Heart left ventricle (tissue), 16 donors: Measurements from ENCODE around the gene PTK7. TPM values are rescaled to one million over a fixed set of nuclear protein-coding genes. Genes with fewer than 3 reads are reported as not detected.

Experiments used
- ATAC-seq, 4 donors: fragments of 200-7000 bp; cut with Tn5 transposase; one replicate each; pipeline ENCODE4 v1.9.1; 2020 to 2022; ENCODE audit warnings: moderate library complexity in 4 of 4, mild to moderate bottlenecking in 3 of 4, moderate number of reproducible peaks in 1 of 4
- DNase-seq, 5 donors: peaks; one replicate each; pipeline ENCODE4 v3.0.0-alpha.2; 2020
- H3K27ac ChIP-seq, 12 donors: fragments of 200-600 bp; sonication (generic) in 4 of 12; one replicate each; pipeline versions ENCODE4 v1.5.0 to v1.8.0; 2016 to 2022; ENCODE audit warnings: mild to moderate bottlenecking in 2 of 12
- H3K27me3 ChIP-seq, 9 donors: fragments of 200-600 bp; sonication (generic) in 2 of 9; one replicate each; pipeline versions ENCODE4 v1.5.1 to v1.8.0; 2016 to 2022; ENCODE audit warnings: mild to moderate bottlenecking in 3 of 9
- H3K36me3 ChIP-seq, 9 donors: fragments of 200-600 bp; sonication (generic) in 2 of 9; one replicate each; pipeline versions ENCODE4 v1.5.0 to v1.8.0; 2018 to 2022; ENCODE audit warnings: mild to moderate bottlenecking in 2 of 9
- H3K4me1 ChIP-seq, 12 donors: fragments of 200-600 bp; sonication (generic) in 4 of 12; one replicate each; pipeline versions ENCODE4 v1.5.0 to v1.8.0; 2016 to 2022; ENCODE audit warnings: mild to moderate bottlenecking in 3 of 12
- H3K4me3 ChIP-seq, 12 donors: fragments of 200-600 bp; sonication (generic) in 4 of 12; one replicate each; pipeline versions ENCODE4 v1.5.0 to v1.8.0; 2017 to 2022; ENCODE audit warnings: mild to moderate bottlenecking in 9 of 12, moderate library complexity in 4 of 12
- H3K9me3 ChIP-seq, 12 donors: fragments of 200-600 bp; sonication (generic) in 4 of 12; one replicate each; pipeline versions ENCODE4 v1.5.0 to v1.8.0; 2016 to 2022; ENCODE audit warnings: mild to moderate bottlenecking in 1 of 12
- POLR2A ChIP-seq, 2 donors: fragments of 450-650 bp; IDR thresholded peaks; one replicate each; pipeline ENCODE4 v1.6.1; 2017; ENCODE audit warnings: antibody characterized with exemption in 2 of 2, mild to moderate bottlenecking in 2 of 2, moderate library complexity in 2 of 2
- WGBS, 4 donors: extraction: QIAGEN DNeasy Blood & Tissue Kit in 2 of 4; methylation state at CpG; one replicate each; pipeline versions ENCODE4 v1.1.5 to v1.1.7; 2013 to 2018; 5-methylcytosine and 5-hydroxymethylcytosine counted together
- intact Hi-C, 10 donors: fragments of 100-400 bp; cut with DNase I; formaldehyde crosslinking; loops; one replicate each; pipeline versions ENCODE4 v1.11.1 to v1.14.2; 2022
- polyA plus RNA-seq, 2 donors: library from polyadenylated mRNA; stranded (reverse); fragments of 200-250 nt; gene quantifications; one replicate each; pipeline ENCODE4 v1.2.3, GENCODE V29; 2013
- total RNA-seq, 9 donors: library from RNA; depleted of rRNA in 2 of 9; stranded (reverse); fragments of >200 nt in 2 of 9; fragmentation: NEBNext Ultra II Directional in 3 of 9; extraction: Animal tissue kit (Norgen Biotek cat#: 25700) in 3 of 9; gene quantifications; one replicate each; pipeline versions ENCODE4 v1.1.0 to v1.2.4, GENCODE V29; 2016 to 2023
- TF ChIP-seq, protein P1 (sequence below), 12 donors: fragments of 200-600 bp; sonication (generic) in 4 of 12; IDR thresholded peaks; one replicate each; pipeline versions ENCODE4 v1.5.0 to v1.8.0; 2018 to 2022; ENCODE audit warnings: antibody characterized with exemption in 12 of 12, mild to moderate bottlenecking in 5 of 12
- donor health status: ischemic (EF 13 %, LVEDD 7.1; RV severe dilation, severe dysfunction).
- donor health status: healthy with polysubstance abuse.
- donor health status: DM: no; HTN: yes; CAD: no.
- donor health status: DM: no; HTN: no; CAD: no.
- donor health status: ischemic (EF 25% LVEDD 6.9; RV normal size, moderate dysfunction).
- donor health status: ischemic (EF 25% LVEDD 5.7; RV mildly dilated, moderate dysfunction).
- donor health status: healthy.
- donor health status: DM: yes; HTN: yes; CAD: no.
- donor health status: ischemic (EF 35%, LVEDD 5.7; RV mildly dilated, moderate dysfunction).
- donor health status: nonischemic (EF 11% LVEDD 7.7; RV severe dilation, severe dysfunction).
- donor health status: DM: yes; HTN: yes; CAD: no.
- donor health status: PGD.
- donor health status: ischemic (EF 29% LVEDD 5.4; RV normal size, mild dysfunction).
- donor health status: nonischemic (EF 23%, LVEDD 6.1; RV moderate dilation, normal function).

PTK7 gene
- total and polyA plus RNA-seq, 11 donors: 1.4 to 10.4 (median 1.9) TPM

DNA sequence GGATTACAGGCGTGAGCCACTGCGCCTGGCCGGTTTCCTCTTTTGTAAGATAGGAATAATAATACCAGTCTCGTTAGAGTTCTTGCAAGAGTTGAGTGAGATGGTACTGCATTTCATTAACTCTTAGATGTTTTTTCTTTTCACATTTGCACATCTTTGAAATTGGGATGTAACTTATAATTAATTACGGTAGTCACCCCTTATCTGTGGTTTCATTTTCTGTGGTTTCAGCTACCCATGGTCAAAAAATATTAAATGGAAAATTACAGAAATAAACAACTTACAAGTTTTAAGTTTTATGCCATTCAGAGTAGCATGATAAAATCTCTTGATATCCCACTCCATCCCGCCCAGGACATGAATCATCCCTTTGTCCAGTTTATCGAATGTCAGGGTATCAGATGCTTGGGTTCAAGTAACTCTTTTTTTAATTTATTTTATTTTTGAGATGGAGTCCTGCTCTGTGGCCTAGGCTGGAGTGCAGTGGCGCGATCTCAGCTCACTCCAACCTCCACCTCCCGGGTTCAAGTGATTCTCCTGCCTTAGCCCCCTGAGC is 15.4 kb downstream of the PTK7 start:
- Histone ChIP-seq H3K27me3 (no peaks in the 10 kb centered on the region), H3K36me3 (no peaks in the 10 kb centered on the region), H3K4me1 (peaks cover 0 to 10% (median 0%) of the 10 kb centered on the region in 12 donors), H3K27ac (no peak overlapping the region), H3K4me3 (no peak overlapping the region), H3K9me3 (no peaks in the 10 kb centered on the region)
- intact Hi-C loops: no loop called here
- ATAC-seq (no peak), DNase-seq (no peak)
- TF ChIP-seq, protein P1, sequence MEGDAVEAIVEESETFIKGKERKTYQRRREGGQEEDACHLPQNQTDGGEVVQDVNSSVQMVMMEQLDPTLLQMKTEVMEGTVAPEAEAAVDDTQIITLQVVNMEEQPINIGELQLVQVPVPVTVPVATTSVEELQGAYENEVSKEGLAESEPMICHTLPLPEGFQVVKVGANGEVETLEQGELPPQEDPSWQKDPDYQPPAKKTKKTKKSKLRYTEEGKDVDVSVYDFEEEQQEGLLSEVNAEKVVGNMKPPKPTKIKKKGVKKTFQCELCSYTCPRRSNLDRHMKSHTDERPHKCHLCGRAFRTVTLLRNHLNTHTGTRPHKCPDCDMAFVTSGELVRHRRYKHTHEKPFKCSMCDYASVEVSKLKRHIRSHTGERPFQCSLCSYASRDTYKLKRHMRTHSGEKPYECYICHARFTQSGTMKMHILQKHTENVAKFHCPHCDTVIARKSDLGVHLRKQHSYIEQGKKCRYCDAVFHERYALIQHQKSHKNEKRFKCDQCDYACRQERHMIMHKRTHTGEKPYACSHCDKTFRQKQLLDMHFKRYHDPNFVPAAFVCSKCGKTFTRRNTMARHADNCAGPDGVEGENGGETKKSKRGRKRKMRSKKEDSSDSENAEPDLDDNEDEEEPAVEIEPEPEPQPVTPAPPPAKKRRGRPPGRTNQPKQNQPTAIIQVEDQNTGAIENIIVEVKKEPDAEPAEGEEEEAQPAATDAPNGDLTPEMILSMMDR (IDR thresholded peaks at IDR 0.05): no peak
- no peak for TF ChIP-seq POLR2A (IDR thresholded peaks at IDR 0.05)
- WGBS, 4 donors: 85 to 90% (median 87%) methylated on average over 10 of the region's 10 CpGs

DNA sequence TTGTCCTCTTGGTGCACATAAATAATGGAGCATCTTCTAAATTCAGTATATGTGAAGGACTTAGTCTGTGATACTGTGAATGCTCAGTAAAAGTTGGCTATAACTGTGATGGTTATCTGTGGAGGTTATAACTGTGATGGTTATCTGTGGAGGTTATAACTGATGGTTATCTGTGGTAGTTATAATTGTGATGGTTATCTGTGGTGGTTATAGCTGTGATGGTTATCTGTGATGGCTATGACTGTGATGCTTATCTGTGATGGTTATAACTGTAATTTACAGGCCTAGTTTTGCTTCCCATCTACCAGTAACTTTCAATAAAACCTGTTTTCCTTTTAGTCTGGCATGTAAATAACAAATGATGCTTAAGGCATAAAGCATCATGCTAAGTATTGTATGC is 16.5 kb downstream of the PTK7 start:
- Histone ChIP-seq H3K4me1 (peaks cover 0 to 20% (median 3%) of the 10 kb centered on the region in 12 donors), H3K27ac (no peak overlapping the region), H3K4me3 (no peak overlapping the region), H3K9me3 (no peaks in the 10 kb centered on the region), H3K27me3 (no peaks in the 10 kb centered on the region), H3K36me3 (no peaks in the 10 kb centered on the region)
- ATAC-seq (no peak), DNase-seq (no peak)
- intact Hi-C loops: no loop called here
- TF ChIP-seq POLR2A (IDR thresholded peaks at IDR 0.05): no peak
- TF ChIP-seq, protein P1 (IDR thresholded peaks at IDR 0.05): no peak

DNA sequence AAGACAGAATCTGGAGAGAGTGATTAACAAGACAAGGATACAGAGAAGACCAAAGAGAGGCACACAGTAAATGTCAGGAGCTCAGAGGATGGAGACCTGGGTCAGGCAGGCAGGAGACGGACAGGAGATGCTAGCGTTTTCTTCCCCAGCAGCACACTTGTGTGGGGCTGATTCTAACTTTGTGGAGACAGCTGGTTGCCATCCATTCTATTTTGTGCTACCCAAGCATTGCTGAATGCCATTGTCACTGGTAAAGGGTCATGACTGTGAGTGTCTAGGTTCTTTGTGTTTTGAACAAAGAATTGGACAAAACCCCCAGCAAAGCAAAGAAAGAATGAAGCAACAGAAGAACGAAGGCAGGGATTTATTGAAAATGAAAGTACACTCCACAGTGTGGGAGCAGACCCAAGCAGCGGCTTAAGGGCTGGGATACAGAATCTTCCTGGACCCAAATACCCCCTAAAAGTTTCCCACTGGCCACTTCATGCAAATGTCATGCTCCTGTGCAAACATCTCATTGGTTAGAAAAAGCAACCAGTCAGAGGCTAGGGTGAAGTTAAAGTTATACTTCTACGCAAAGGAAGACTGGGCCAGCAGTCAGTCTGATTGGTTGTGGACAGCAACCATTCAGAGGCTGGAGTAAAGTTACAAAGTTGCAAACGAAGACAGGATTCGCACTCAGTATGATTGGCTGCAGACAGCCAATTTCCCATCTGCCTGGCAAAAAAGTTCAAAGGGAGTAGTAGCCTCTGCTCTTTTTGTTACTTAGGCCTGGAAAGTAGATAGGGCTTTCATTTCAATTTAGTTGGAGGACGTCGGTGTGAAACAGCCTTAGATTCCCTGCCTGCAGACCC is 17.5 kb downstream of the PTK7 start:
- peak; percentile 65 to 87 (median 78) for ATAC-seq
- H3K4me1 ChIP-seq: peaks cover 0 to 20% (median 3%) of the 10 kb centered on the region in 12 donors
- H3K36me3 ChIP-seq: no peaks in the 10 kb centered on the region
- peak overlapping the region in 9 of 12 donors; percentile 22 to 49 (median 32) for H3K4me3 ChIP-seq
- H3K27ac ChIP-seq: peak overlapping the region in 6 of 12 donors; percentile 1 to 81 (median 26)
- no peaks in the 10 kb centered on the region for H3K9me3 ChIP-seq
- TF ChIP-seq, protein P1 (IDR thresholded peaks at IDR 0.05): no peak
- TF ChIP-seq POLR2A (IDR thresholded peaks at IDR 0.05): peak in 1 of 2 donors; percentile 25
- H3K27me3 ChIP-seq: no peaks in the 10 kb centered on the region
- DNase-seq: peak in 3 of 5 donors; percentile 27 to 37 (median 30)
- intact Hi-C loops: no loop called here
- 62 to 74% (median 67%) methylated on average over 9 of the region's 9 CpGs for WGBS, 4 donors

DNA sequence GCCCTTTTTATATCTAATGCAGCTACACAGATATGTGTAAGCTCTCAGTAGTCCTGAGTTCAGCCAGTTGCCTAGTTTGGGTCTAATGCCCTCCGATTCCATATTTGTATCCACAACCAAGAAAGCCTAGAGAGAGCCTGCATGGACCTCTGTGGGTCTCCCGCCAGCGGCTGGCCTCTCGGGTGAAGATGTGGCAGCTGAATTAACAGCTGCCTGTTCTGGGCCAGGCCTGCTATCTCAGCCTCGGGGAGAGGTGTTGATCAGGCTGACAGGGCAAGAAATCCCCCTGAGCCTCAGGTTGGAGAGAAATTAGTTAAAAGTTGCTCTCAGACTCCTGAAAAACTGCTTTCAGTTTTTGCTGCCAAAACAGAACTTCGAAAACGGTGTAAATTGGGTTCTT is 19.8 kb downstream of the PTK7 start:
- Histone ChIP-seq H3K27ac (no peak overlapping the region), H3K9me3 (no peaks in the 10 kb centered on the region), H3K27me3 (no peaks in the 10 kb centered on the region), H3K4me3 (no peak overlapping the region), H3K36me3 (no peaks in the 10 kb centered on the region), H3K4me1 (peaks cover 0 to 20% (median 3%) of the 10 kb centered on the region in 12 donors)
- TF ChIP-seq, protein P1 (IDR thresholded peaks at IDR 0.05): no peak
- TF ChIP-seq POLR2A (IDR thresholded peaks at IDR 0.05): no peak
- intact Hi-C loops: no loop called here
- no peak for ATAC-seq
- 65 to 73% (median 67%) methylated on average over 7 of the region's 7 CpGs for WGBS, 4 donors
- DNase-seq: no peak
